HG03432 (cell line): ENCODE results near the gene PAF1.

ENCODE experiments used
- ATAC-seq: cut with Tn5 transposase; IDR thresholded peaks from one replicate; pipeline ENCODE4 v1.9.1; 2021; ENCODE audit warnings: mild to moderate bottlenecking, moderate library complexity; ENCODE audit not compliant: unreplicated experiment

PAF1 gene

DNA sequence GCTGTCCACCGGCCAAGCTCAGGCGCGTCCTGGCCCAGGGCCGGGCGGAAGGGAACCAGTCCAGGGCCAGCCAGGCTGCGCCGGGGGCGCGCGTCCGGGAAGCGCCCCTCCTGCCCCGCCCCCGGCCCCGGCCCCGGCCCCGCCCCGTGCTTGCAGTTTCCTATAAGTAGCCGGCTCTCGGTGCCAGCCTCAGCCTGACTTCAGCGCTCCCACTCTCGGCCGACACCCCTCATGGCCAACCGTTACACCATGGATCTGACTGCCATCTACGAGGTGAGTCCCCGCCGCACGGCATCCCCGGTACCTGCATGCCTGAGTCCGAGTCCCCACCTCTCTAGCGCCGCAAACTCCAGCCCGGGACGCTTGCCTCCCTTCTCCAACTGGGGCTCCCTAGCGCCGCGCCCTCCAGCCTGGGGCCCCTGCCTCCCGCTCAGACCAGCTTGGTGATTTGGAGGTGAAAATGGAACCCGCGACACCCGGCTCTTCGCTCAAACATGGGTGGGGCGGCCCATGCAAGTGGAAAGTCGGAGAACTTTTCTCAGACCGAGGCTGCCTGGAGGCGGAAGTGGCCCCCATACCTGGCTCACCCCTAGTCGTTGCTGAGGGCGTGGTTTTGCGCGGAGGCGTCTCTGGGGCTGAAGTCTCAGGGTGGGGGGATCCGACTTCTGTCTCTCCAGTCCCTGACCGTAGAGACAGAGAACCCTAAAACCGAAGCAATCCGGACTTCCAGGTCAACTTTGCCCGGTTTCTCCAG lies 15.9 kb upstream of the PAF1 start, which contains the start of gene ZFP36:
TSS of gene ZFP36 (plus strand) at position 192 of the 754 bp plus-strand sequence. CDS start at position 250, 58 bp downstream.
- ATAC-seq, result peak; percentile 24

DNA sequence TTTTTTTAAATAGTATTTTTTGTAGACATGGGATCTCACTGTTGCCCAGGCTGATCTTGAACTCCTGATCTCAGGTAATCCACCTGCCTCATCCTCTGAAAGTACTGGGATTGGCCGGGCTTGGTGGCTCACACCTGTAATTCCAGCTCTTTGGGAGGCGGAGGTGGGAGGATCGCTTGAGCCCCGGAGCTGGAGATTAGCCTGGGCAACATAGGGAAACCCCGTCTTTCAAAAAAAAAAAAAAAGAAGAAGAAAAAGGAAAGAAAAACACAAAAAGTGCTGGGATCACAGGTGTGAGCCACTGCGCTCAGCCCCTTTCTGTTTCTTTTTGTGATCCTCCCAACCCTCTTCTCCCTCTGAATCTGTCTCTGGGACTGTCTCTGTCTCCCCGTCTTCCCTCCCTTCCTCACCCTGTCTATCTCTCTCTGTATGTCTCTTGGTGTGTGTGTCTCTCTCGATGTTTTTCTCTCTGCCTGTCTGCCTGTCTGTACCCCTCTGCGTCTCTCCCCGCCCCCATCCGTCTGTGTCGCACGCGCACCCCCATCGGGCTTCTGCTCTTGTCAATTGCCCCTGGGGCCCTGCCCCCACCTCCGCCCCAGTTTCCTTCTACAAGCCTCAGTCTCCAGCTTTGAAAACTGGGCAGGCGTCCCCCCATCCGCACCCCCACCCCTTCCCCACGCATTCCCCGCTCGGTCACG lies 15.2 kb upstream of the PAF1 start:
- ATAC-seq, result no peak

DNA sequence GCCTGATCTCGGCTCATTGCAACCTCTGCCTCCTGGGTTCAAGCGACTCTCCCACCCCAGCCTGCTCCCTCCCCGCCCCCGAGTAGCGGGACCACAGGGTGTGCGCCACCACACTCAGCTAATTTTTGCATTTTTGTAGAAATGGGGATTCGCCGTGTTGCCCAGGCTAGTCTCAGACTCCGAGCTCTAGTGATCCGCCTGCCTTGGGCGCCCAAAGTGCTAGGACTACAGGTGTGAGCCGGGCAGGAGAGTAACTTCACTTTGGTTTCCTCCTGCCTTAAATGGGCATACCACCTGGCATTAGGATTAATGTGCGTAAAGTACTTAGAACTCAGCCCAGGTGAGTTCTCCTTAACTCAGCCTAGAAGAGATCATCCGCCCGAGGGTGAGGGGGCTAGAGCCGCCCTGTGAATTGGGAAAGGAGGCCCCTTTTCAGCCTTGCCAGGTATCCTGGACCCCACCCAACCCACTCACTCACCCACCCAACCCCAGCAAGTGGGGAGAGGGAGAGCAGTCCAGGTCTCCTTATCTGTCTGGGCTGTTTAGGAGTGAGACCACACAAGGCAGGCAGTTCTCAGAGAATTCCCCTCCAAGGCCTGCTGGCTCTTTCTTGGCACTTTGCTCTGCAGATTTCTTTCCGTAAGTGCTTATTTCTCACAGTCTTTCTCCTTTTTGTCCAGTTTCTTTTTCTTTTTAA lies 14.5 kb upstream of the PAF1 start:
- ATAC-seq, result no peak

DNA sequence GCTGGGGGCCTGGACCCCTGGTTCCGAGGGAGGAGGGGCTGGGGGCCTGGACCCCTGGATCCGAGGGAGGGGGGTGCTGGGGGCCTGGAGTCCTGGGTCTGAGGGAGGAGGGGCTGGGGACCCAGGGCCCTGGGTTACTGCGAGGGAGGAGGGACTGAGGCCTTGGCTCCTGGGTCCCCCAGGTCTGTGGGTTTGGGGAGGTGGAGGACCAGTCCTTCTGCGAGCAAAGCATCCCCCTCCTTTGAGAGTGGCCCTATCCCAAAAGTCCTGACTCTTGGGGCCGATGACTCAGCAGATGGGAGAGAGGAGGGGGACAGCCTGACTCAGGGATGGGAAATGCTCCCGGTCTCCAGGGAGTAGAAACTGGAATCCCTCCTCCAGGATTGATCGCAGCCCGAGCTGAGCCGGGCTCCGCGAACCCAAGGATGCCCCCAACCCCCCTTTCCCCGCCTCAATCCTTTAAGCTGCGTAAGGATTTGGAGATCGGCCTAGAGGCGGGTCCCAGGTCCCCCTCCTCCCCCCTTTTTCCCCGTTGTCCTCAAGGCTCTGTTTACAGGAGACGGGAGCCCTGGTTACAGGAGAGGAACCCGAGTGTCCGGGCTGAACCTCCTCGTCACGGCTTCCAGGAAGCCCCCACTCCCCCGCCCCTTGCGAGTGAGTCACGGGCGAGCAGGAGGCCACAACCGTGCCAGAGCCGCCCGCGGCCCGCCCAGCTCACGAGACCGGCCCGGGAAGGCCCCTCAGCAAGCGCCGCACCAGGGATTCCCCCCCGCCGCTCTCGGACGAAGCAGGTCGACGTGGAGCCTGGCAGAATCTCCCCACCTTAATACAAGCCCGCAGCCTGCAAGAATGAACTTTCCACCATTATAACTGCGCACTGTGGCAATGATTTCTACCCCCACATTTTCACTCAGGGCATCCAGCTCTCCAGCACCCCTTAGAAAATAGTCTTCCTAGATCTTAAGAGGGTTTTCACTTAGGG lies 12.7 kb upstream of the PAF1 start:
- ATAC-seq, result peak; percentile 27

DNA sequence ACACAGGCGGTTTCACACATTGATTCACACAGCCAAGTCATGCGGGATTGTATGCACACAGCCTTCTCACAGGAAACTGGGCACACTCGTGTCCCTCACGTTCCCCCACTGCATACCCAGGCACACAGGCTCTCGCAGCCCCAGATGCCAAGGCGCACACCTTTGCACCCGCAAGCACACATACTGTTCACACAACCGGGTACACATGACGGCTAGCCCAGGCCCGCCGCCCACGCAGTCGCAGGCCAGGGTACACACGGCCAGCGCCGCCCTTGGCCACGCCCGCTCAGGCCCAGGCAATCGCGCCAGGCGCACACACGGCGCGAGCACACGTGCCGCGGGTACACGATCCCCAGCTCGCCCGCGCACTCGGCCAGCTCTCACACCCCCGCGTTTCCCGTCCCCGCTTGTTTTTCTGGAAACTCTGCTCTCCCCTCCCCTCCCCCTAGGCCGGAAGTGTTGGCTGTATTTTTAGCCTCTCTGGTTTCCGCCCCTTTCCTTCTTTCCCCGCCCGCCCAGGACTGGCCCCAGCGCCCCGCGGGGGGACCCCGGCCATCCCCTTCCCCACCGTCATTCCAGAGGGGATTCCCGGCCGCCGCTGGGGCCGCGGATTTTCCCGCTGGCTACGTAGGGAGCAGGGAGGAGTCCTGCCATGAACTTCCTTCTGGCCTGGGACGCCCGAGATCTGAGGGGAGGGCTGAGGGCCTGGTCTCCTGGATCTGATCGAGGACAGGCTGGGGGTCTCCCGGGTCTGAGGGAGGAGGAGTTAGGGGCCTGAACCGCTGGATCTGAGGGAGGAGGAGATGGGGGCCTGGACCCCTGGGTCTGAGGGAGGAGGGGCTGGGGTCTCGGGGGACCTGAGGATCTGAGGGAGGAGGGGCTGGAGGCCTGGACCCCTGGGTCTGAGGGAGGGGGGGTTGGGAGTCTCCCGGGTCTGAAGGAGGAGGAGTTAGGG lies 11.7 kb upstream of the PAF1 start:
- ATAC-seq, result peak; percentile 26

DNA sequence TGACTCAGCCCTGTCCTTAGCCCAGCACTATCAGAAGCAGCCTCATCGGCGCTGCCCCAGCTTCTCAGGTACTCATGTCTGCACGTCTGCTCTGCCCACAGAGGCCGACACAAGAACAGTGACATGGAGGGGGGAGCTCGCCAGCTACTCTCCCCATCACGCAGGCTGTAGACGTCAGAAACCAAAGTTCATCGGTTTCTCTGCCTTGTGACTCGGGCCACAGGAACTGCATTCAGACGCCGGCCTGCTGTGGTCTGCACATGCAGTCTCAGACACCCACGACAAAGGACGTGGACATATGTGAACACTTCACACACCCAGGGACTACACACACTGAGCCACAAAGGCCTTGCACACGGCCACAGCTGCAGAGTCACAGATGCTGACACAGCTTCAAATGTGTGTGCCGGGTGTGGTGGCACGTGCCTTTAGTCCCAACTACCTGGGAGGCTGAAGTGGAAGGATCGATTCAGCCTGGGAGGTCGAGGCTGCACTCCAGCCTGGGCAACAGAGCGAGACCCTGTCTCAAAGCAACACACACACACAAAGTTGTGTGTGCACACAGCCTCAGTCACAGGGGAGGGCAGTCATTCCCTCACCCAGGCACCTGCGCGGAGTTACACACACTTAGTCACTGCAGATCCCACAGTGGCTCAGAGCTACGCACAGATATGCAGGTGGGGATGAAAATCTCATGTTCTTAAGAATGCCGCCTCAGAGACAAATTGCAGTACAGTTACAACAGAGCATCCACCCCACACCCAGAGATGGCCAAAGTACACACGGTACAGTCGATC lies 10.8 kb upstream of the PAF1 start:
- peak; percentile 27 for ATAC-seq

DNA sequence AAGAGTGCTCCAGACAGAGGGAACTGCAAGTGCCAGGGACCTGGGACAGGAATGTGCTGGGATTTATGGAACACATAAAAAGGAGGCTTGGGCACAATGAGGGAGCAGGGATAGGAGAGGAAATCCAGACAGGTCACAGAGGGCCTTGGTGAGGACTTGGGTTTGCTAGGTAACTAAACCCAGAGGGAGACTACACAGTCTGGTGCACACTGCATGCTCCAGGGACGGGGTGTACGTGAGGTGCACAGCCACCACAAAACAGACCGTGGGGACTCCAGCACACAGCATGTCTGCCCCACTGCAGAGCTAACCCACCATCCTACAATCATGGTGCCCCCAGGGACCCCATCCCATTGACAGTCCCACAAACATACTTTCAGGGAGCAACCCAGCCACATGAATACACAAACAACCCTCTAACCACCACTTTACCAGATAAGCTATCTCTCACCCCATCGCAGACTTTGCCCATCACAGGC lies 10.2 kb upstream of the PAF1 start:
- peak; percentile 9 for ATAC-seq

DNA sequence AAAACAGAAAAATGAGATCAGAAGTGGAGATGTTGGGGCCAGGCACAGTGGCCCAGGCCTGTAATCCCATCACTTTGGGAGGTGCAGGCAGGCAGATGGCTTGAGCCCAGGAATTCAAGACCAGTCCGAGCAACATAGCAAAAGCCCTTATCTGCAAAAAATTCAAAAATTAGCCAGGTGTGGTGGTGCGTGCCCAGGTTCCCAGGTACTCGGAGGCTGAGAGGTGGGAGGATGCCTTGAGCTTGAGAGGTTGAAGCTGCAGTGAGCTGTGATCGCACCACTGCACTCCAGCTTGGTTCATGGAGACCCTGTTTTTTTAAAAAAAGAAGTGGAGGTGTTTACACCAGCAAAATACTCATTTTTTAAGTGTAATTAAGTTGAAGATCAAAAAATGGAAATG lies 9.2 kb upstream of the PAF1 start:
- ATAC-seq, result no peak

DNA sequence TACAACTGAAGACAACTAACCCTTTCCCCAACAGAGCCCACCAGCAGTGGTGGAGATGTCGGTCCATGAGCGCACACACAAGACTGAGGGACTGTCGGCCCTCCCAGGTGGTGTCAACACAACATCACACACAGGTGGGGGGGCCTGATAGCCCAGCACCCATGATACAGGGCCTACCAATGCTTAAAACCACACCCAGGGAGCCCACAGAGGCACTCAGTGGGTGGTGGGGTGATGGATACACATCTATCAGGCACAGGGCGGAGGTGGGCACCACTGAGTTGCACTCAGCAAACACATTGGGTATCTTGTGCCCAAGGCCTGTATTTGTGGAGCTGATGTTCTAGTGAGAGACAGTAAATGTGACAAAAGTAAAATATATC lies 8.8 kb upstream of the PAF1 start:
- no peak for ATAC-seq

DNA sequence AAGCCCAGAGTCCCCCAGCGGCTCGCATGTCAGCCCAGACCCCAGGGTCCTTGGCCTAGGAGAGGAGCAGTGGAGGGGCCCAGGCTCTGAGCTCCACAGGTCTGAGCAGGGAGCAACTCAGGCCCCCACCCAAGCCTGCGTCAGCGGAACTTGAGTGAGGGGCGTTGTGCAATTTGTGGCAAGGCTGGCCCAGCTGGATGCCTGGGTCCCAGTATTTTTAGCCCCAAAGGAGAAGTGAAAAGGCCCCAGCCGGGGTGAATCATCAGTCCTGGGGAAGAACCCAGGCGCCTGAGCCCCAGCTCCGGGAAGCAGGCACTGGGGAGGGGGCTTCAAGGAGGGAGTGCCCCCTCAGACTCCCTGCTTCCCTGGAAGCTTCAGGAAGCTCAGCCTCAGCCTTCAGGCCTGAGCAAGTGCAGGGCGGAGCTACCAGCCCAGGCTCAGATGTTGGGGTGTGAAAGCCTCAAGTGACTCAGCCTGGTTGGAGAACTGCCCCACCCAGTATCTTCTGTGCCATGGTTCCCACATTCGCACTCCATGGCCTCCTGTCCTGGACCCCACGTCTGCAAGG lies 7.5 kb upstream of the PAF1 start:
- ATAC-seq, result no peak

DNA sequence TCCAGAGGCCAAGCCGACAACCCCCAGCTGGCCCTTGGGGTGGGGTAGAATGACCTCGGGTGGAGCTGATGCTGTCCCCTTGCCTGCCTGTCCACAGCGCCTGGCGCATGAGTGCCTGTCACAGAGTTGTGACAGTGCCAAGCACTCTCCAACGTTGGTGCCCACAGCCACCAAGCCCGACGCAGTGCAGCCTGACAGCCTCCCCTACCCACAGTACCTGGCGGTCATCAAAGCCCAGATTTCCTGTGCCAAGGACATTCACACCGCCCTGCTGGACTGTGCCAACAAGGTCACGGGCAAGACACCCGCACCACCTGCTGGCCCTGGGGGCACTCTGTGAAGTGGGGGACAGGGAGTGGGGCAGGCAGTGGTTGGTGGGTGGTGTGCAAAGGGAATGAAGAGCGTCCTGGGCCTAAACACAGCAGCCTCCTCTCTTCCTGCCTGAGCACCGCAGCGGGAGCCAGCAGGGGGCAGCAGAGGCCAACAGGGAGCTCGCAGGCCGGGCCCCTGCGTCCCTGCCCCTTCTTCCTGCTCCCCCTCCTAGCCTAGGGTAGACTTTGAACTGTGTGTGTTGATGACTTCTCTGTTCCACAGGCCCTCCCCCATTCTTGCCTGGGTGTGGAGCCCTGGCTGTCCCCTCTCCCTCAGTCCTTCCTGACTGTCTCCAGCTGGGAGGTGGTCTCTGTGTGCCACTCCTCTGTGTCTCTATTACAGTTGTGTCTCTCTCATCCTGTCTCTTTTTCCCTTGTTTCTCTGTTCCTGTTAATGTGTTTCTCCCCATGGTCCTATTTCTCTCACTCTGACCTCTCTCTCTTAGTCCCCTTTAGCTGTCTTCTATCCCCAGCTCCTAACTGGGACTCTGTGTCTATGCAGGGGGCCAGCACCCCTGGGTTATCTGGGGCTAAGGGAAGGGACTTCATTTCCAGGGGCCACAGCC lies 6.7 kb upstream of the PAF1 start:
- peak; percentile 39 for ATAC-seq

DNA sequence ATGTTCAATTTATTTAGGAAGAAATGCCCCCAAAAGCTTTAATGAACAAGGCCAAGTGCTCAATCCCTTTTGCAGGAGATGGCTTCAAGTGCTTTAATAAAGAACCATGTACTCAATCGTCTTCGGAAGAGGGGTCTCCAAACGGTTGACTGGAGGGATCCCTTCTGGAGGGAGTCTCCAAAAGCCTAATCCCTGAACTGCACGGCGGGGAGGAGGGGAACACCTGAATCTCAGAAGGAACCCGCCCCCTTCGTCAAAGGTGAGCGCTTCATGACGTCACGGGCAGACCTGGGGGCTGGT lies 505 bp downstream of the PAF1 start:
- ATAC-seq, result no peak

DNA sequence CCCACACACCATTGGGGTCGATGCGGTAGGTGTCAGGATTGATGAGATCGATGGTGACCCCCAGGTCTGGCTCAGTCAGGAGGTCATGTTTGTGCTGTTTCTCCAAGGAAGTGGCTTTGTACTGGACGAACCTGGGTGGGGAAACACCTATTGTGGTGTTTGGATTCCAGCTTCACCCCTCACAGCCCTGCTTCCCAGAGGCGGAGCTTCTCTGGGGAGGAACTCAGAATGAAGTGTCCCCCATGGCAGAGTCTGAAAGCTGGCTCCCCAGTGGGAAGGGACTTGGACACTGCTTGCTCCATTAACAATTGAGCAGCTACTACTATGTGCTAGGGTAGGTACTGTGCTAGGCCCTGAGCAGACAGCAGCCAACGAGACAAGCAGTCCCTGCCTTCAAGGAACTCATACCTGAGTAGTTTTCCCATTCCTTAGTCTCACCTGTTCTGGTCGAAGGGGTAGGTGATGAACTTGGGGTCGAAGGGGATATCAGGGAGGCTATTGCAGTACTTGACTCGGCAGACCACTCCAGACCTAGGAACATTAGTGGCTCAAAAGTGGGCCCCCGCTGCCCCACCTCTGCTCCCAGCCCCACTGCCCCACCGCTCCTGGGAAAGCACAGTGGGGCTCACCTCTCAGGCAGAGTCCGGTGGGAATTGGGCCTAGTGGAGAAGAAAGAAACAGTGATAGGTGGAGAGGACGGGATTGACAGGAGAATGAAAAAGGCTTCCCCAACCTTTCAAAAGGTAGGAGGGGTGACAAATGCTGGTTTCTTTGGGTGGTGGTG lies 1.1 kb downstream of the PAF1 start:
- ATAC-seq, result no peak

DNA sequence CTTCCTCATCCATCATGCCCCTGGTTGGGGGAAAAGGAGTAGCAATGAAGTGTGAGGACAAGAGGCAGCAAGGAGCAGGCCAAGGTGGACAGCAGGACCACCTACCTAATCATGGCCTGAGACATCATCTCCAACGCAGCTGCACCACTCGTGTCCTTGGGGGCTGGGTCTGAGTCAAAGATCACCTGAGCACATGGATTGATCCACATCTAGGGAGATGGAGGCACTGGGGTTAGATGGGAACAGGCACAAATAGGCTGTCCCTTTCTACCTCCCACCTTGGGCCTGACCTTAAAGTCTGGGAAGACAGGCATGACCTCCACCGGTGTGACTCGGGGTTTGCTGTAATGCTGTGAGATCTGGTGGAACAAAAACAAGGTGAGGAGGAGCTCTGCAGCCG lies 2.2 kb downstream of the PAF1 start:
- ATAC-seq, result no peak

DNA sequence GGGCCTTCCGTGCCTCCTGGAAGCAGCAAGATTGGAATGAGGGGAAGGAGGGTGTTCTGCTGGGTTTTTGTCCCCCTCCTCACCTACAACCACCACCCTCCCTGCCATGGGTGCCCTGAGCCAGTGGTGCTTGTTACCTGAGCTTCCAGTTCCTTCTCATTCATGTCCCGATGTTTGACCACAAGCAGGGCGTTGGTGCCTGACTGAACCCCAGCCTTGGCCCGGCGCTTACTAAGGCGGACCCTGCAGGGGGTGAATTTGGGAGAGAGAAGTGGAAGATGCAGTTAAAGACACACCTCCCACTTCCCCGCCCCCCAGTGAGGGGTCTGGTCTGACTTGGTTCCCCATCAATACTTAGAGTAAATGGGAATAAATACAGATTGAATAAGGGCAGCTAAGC lies 4.3 kb downstream of the PAF1 start:
- ATAC-seq, result no peak

DNA sequence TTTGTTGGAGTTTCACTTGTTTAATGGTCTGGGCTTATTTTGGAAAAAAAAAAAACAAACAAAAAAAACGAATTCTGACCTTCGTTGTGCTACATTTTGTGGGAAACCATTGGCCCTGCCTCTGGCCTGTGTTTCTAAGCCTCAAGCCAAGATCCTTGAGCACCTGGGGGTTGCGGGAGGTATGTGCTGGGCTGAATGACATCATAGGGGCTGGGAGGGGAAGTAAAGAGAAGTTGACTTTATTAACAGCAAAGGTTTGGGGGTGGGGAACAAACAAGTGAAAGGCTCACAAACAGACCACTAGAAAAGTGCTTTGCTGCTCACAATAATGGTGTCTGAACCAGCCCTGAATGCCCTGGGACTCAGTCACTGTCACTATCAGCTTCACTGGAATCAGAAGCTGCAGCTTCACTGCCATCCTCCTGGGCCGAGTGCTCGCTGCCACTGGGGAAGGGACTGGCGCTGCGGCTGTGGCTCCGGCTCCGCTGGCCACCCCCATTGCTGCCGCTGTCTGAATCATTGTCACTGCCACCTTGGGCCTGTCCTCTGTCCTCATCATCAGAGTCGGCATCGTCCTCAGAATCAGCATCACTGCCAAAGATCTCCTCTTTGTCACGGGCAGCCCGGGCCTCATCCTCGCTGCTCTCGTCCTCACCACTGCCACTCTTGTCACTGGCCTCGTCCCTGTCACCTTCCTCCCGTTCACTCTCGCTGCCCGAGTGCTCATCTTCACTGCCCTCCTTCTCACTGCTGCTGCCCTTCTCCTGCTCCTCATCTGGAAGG lies 5.1 kb downstream of the PAF1 start:
- no peak for ATAC-seq
